HG03342 (cell line): Measurements from ENCODE around the gene SDK1.
"Not testable (repeated sequence)": the region's sequence is repeated elsewhere in the genome, so short reads cannot be mapped to it uniquely, and the experiment has no call there.

Source experiments
- ATAC-seq: cut with Tn5 transposase; IDR thresholded peaks from one replicate; pipeline ENCODE4 v1.9.1; 2021; ENCODE audit warnings: mild to moderate bottlenecking, moderate library complexity; ENCODE audit not compliant: unreplicated experiment

The SDK1 gene

DNA sequence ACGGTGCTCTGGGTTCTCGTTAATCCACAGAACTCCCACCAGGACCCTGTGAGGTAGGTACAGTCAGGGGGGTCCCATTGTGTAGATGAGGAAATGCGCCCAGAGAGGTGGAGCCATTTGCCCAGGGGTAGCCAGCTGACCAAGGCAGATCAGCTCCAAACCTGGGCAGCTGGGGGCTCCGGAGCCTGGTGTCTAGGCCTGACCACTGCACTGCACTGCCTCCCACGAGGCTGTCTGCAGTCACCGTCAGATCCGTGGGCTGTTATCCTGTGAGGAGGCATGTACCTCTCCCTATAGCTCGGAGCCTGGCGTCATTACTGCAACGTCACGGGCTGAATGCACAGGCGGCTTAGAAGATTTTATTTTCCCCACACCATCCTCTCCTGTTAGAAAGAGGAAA, 969.2 kb downstream of the SDK1 start:
- no peak for ATAC-seq

DNA sequence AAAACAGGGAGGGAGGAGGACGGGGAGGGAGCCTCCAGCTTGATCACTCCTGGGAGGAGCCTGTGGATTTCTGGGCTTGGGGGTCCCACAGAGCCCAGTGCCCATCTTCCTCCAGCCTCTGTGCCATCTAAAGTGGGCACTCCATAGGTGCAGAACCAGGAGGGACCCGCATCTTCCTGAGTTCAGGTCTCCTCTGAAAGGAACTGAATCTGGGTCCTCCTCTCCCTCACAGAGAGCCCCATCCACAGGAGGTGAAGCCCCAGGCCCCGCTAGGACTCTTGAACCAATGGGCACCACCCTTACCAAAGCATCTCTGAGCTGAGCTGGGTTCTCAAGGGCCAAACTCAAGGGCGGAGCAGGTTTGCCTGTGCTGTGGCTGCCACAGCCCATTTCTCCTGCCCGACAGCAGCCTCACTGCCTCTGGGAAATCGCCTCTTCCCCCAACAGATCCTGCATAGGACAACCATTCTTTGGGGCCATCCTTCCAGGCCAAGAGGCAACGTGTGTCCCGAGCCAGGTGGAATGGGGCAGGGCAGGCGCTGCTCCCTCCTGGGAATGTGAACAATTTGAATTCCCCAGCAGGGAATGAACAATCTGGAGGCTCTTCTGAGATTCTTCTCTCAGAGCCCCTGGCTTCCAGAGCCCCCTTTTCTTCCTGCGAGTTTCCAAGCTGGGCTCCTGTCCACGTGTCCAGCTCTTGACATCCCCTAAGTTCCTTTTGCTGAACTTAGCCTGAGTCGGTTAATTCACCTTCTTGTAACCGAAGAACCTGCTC, 970.1 kb downstream of the SDK1 start:
- no peak for ATAC-seq

DNA sequence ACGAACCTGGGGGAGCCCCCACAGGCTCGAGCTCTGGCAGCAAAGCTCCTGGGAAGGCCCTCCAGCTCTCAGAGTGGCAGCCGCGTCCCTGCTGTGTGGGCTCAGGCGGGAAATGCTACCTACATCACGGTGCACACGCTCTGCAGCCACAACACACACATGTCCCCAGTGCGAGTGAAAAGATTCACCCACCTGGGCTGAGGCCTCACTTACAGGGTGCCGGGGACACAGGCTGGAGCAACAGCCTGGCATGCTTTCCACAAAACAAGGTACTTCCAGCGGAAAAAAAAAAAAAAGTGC, 970.6 kb downstream of the SDK1 start:
- no peak for ATAC-seq

DNA sequence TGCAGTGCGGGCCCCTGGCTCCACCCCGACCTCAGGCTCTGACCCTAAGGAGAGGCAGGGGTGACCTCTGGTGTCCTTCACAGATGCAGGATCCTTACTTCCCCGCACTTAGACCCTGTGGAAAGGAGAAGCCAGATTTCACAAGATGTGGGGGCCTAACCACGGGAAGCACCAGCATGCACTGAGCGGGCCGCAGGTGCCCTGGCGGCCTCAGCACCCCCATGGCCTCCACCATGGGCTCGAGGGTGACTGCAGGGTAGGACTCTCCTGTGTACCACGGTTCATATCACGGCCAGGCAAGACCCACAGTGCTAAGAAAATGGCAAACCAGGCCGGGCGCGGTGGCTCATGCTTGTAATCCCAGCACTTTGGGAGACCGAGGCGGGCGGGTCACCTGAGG, 971.1 kb downstream of the SDK1 start:
- ATAC-seq: no peak

DNA sequence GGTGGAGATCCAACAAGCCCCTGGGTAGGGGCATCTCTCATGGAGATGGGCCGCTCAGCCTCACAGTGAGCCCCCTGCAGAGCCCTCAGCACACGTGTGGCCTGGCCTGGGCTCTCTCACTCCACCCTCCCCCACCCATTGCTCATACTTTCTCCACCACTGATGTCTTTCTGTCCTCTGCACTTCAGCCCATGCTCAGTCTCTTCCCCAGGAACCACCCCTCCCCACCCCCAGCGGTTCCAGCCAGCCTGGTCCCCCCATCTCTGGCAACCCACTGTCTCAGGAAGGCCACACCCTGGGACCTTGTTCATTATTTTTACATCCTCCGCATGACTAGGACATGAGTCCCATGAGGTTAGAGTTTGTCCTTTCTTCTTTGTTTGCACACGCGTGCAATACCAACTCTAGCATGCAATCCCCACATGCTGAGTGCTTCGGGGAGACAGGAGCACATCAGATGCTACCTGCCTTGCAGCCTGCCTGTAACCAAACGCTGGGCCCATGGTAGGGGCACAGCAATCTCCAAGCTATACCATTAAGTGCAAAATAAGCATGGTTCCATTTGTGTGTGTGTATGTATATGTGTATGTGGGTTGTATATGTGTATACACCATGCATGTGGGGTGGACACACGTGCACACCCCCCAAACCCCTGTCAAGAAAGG, 972.6 kb downstream of the SDK1 start:
- ATAC-seq: no peak

DNA sequence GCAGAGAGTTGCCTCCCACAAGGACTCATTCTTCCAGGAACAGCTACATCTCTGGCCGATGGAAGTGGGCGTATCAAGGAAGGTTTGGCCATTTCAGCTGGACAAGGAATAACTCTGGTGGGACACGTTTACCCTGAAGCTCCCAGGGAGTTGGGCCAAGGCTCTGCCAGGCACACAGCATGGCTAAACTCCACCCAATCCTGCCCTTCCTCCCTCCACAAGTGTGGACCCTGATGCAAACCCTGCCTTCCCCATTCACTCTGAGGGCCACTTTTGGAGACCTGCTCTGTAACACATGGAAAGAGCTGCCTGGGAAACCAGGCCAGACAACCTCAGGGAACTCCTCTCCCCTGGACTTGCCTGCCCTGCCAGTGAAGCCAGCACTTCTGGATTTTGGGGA, 973.2 kb downstream of the SDK1 start:
- no peak for ATAC-seq

DNA sequence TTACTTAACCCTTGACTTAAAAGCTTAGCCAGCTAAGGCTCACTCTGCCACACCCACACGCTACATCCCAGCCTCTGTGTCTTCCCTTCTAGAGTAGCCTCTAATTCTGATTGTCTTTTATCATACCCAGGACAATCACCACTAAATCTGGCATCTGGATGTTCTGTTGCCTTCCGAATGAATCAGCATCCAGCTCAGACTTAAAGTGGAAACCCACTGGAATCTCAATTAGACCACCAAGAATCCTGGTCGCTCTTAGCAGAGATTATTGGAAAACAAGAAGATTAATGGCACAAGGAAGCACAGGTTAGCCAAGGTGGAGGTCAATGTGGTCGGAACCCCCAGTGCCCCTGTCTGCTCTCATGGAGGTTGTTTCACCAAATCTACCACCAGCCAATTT, 976.9 kb downstream of the SDK1 start:
- ATAC-seq: no peak

DNA sequence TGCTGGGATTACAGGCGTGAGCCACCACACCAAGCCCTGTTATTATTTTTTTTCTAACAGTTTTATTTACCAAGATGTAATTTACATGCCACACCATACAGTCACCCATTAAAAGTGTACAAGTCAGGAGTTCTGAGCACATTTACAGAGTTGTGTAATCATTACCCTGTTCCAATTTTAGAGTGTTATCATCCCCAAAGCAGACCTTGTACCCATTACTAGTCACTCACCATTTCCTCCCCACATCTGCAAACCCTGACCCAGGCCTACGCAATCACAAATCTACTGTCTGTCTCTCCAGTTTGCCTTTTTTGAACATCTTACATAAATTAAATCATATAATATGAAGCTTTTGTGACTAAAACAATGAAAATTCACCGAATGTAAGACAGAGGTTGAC, 978.2 kb downstream of the SDK1 start:
- ATAC-seq: no peak

DNA sequence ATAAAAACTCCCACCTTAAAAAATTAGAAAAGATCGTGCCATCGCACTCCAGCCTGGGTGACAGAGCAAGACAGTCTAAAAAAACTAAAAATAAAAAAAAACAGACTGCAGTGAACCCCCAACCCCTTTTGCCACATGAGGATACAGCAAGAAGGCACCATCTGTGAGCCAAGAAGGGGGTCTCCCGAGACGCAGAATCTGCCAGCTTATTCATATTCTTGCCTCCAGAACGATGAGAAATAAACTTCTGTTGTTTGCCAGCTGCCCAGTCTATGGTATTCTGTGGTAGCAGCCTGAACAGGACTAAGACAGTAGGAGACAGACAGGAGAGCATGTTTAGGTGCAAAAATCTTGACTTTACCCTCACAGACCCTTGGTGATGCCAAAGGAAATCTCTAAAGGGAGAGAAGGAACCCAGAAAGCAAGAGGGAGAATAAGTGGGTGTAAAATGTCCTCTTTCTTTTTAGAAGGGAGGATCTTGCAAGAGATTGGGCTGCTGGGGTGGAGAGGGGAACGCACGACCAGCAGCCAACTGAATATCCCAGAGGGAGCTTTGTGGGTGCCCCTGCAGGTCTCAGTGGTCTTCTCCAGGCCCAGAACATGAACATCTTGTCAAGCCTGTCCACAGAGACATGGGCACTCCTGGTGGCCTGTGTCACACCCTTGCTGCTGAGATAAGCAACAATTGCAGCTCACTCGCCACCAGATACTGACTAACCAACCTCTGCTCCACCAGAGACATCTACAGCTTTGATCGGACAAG, 980.4 kb downstream of the SDK1 start:
- no peak for ATAC-seq

DNA sequence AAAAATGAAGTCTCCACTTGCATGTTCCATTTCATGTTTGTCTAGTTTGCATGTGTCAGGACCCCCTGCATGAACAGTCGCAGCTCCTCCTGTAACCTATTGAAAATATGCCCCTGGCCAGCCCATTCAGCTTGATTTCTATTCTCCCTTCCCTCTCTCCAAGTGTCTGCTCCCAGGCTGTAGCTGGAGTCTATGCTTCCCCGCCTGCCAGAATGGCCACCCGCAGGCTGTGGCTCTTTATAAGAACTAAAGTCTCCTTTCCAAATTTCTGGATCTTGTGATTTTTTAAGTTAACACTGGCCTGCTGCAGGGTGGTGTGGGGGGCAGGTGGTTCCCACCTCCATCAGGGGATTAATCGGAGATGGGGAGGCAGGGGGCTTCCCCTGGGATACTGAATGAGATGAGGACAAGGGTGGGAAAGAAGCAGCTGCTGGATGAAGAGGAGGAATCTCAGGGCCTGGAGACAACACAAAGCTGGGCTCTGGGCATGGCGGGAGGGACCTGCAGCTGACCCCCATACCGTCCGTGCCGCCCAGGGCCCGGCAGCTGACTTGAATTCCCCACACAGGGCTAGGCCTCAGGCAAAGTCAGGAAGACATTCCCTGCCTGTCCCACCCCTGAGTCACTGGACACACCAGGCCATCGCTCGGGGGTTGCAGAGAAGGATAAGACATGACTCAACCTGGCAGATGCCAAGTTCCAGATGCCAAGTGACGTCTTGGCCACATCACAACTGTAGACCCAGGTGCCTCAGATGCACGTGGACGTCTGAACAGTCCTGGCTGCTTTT, 981.6 kb downstream of the SDK1 start:
- no peak for ATAC-seq

DNA sequence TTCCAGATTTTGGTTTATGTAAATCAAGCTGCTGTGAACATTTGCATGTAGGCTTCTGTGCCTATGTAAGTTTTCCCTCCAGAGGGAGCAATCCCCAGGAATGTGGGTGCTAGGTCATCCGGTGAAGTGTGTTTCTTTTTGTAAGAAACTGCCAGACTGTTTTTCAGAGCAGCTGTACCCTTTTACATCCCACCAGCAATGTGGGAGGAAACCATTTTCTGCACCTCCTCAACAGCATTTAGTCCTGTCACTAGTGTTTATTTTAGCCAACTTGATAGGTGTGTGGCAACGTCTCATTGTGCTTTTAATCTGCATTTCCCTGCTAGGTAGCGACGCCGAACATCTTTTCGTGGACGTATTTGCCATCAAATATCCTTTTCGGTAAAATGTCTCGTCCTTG, 985.3 kb downstream of the SDK1 start:
- no peak for ATAC-seq

DNA sequence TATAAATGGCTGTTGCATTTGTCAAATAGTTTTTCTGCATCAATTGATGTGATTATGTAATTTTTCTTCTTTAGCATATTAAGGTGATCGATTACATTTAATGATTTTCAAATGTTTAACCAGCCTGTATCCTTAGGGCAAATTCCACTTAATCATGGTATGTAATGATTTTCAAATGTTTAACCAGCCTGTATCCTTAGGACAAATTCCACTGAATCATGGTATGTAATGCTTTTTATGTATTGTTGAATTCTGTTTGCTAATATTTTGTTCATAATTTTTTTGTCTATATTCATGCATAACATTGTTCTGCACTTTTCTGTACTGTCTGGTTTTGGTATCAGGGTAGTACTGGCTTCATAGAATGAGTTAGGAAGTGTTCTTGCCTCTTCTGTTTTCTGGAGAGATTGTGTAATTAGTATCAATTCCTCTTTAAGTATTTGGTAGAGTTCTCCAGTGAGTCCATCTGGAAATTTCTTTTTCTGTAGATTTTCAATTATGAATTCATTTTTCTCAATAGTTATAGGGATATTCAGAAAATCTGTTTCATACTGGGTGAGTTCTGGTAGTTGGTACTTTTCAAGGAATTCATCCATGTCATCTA, 987.8 kb downstream of the SDK1 start:
- ATAC-seq: no peak

DNA sequence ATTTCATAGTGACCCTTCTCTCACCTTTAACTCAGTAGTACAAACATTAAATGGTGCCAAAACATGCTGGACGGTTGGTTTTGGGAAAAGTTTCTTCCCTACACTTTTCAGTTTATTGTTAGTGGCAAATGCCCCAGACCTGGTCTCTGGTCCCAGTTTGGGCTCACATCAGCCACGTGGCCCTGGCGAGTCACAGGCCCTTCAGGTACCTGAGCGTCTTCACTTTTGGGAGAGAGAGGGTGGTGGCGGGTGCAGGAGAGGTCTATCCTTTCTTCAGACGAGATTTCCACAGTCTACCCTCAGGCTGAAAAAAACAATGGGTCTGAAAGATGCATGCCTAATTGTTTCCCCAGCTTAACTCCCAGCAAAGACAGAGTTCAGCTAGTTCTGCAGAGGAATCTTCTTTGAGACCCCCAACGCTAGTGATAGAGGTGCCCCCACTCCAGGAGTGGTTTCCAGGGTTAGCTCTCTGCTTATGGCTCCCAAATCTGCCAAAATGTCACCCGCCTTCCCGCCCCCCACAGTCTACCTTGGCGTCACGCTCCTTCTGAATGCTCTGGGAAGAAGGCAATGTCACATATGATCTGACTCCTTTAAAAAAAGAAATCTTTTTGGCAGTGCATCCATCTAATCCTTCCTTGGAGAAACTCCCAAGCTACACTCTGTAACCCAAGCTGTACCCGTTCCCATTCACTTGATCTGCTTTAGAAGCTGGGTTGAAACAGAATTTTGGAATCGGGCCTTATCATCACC, 996.3 kb downstream of the SDK1 start:
- ATAC-seq: no peak

DNA sequence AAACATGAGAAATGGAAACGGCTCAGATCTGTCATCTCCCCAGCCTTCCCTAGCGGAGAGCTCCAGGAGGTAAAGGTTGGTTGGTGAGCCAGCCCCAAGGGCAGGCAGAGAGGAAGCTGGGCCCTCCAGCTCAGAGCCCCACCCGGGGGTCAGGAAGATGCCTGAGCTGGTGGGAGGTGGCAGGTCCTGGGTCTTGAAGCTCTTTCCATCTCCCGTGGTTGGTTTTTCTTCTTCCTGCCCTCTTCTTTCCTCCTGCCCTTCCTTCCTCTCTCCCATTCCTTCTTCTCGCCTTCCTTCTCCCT, 996.8 kb downstream of the SDK1 start:
- ATAC-seq: no peak

DNA sequence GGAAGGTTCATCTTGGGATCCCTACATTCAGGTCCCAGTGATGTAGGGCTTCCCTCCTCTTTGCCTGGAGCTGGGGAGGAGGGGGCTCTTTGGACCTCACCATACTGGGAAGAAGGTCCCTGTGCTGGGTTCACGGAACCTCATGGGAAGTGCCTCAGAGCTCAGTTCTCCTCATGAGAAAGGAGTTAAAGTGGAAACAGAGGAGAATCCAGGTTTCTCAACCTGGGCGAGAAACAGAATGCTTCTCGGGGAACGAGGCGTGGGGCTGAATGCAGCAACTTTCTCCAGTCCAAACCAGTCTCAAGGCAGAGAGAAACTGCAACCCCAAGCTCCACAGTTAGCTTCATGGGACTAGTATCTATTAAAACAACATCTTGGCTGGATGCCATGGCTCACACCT, 998.4 kb downstream of the SDK1 start:
- ATAC-seq: no peak

DNA sequence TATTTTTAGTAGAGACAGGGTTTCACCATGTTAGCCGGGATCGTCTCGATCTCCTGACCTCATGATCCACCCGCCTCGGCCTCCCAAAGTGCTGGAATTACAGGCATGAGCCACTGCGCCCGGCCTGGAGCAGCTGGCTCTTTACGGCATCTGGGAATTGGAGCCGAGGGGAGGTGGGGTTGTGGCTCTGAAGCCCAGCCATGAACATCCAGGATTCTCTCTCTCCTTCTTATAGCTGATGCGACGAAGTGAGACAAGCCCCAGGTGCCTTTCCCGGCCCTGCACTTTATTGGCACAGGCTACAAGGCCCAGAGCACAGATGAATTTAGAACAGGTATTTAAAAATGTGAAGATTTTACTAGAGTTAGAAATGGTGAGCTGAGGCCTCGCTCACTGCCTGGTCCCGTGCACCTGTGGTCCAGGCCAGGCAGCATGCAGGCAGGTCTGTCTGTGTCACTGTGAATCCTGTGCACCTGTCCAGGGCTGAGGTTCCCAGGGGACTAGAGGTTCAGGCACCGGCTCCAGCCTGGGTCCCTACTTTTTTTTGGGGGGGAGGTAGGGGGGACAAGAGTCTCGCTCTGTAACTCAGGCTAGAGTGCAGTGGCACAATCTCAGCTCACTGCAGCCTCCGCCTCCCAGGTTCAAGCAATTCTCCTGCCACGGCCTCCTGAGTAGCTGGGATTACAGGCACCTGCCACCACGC, 1001.3 kb downstream of the SDK1 start:
- ATAC-seq: no peak

DNA sequence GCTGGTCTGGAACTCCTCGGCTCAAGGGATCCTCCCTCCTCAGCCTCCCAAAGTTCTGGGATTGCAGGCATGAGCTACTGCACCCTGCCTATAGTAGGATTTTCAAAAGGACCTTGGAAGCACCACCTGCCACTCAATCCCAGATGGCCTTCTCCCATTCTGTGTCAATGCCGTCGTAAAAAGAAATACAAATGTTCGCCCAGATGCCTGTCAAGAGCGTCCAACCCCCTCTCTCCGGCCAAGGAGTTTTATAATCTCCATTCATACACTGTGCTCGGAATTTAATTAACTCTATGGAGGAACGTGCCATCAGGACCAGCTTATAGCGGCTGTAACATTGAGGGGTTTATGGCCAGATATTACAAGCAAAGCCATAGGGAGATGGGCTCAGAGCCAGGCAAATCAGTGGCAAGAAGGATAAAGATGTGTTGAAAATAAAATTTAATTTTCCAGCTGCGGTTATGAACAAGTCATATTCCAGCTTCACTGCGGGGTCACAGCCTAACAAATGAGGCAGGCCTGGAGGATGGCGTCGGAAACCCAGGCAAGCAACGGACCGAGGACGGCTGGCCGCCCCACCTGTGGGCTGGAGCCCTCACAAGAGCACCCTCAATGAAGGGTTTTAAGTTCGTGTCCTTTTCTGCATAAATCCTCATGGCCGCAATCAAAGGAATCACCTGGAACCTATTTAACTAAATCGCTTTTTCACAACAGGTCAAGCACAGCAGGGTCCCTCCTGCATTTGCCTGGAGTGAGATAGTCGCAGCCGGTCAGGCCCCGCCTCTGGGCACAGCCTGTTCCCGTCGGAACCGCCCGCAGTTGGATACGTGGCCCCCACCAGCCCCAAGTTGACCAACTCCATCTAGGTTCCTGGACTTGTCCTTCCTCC, 1006.5 kb downstream of the SDK1 start:
- no peak for ATAC-seq

DNA sequence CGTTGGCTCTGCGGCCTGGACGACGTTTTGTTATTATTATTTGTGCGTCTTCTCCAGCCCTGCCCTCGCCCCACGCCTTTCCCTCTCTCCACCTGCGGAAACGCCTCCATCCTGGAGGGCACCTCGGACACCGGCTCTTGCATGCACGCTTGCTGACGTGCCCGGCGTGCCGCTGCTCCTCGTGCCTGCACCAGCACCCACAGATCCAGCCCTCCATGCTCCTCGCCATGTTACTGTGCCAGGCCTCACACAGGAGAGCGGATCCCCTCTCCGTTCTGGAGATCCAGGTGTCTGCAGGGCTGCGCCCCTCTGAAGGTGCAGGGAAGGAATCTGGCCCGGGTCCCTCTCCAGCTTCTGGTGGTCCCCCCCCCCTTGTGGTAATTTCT, 1007.1 kb downstream of the SDK1 start:
- no peak for ATAC-seq

DNA sequence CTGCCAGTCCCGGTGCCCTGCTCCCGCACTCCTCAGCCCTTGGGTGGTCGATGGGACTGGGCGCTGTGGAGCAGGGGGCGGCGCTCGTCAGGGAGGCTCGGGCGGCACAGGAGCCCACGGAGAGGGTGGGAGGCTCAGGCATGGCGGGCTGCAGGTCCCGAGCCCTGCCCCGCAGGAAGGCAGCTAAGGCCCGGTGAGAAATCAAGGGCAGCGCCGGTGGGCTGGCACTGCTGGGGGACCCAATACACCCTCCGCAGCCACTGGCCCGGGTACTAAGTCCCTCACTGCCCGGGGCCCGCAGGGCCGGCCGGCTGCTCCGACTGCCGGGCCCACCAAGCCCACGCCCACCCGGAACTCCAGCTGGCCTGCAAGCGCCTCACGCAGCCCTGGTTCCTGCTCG, 1012.9 kb downstream of the SDK1 start:
- not testable (repeated sequence) for ATAC-seq
